Measurements from ENCODE around the gene PITPNC1. TPM values are rescaled to one million over a fixed set of nuclear protein-coding genes. Genes with fewer than 3 reads are reported as not detected.

Gene PITPNC1
- total RNA-seq, 4 donors from 2014 or later, result 1.6 to 6.0 (median 3.2) TPM

GRCh38 chr17:67517325-67517724 is 140.2 kb downstream of the PITPNC1 start:
- Histone ChIP-seq H3K9me3 (no peaks in the 10 kb centered on the region), H3K4me1 (peaks cover 13% of the 10 kb centered on the region), H3K27ac (no peak overlapping the region), H3K27me3 (no peaks in the 10 kb centered on the region), H3K36me3 (no peaks in the 10 kb centered on the region), H3K4me3 (no peak overlapping the region)
- 62% methylated on average over 1 of the region's 1 CpG for WGBS
- TF ChIP-seq POLR2AphosphoS5 (IDR thresholded peaks at IDR 0.05) (no peak), EP300 (IDR thresholded peaks at IDR 0.05) (no peak), POLR2A (IDR thresholded peaks at IDR 0.05) (no peak)
- TF ChIP-seq, protein P1, sequence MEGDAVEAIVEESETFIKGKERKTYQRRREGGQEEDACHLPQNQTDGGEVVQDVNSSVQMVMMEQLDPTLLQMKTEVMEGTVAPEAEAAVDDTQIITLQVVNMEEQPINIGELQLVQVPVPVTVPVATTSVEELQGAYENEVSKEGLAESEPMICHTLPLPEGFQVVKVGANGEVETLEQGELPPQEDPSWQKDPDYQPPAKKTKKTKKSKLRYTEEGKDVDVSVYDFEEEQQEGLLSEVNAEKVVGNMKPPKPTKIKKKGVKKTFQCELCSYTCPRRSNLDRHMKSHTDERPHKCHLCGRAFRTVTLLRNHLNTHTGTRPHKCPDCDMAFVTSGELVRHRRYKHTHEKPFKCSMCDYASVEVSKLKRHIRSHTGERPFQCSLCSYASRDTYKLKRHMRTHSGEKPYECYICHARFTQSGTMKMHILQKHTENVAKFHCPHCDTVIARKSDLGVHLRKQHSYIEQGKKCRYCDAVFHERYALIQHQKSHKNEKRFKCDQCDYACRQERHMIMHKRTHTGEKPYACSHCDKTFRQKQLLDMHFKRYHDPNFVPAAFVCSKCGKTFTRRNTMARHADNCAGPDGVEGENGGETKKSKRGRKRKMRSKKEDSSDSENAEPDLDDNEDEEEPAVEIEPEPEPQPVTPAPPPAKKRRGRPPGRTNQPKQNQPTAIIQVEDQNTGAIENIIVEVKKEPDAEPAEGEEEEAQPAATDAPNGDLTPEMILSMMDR (IDR thresholded peaks at IDR 0.05), result no peak
- no peak for DNase-seq (ENCODE audit: low spot score in 2 of 2)

- Histone ChIP-seq H3K27me3 (no peaks in the 10 kb centered on the region), H3K9me3 (no peaks in the 10 kb centered on the region), H3K27ac (no peak overlapping the region), H3K4me1 (peaks cover 13% of the 10 kb centered on the region), H3K36me3 (no peaks in the 10 kb centered on the region), H3K4me3 (no peak overlapping the region)
- no peak for DNase-seq (ENCODE audit: low spot score in 2 of 2)
- TF ChIP-seq EP300 (IDR thresholded peaks at IDR 0.05) (no peak), POLR2A (IDR thresholded peaks at IDR 0.05) (no peak), POLR2AphosphoS5 (IDR thresholded peaks at IDR 0.05) (no peak)
- TF ChIP-seq, protein P1 (IDR thresholded peaks at IDR 0.05), result no peak
- WGBS, result 68% methylated on average over 3 of the region's 3 CpGs
These were observed 141.8 kb downstream of the PITPNC1 start for GRCh38 chr17:67518876-67519275.

- no peaks in the 10 kb centered on the region for H3K36me3 ChIP-seq
- H3K27ac ChIP-seq, result no peak overlapping the region
- H3K9me3 ChIP-seq, result no peaks in the 10 kb centered on the region
- WGBS, result 83% methylated on average over 5 of the region's 5 CpGs
- H3K4me3 ChIP-seq, result no peak overlapping the region
- TF ChIP-seq POLR2A (IDR thresholded peaks at IDR 0.05), result no peak
- TF ChIP-seq, protein P1 (IDR thresholded peaks at IDR 0.05), result no peak
- no peak for TF ChIP-seq POLR2AphosphoS5 (IDR thresholded peaks at IDR 0.05)
- peaks cover 13% of the 10 kb centered on the region for H3K4me1 ChIP-seq
- DNase-seq (ENCODE audit: low spot score in 2 of 2), result no peak
- no peaks in the 10 kb centered on the region for H3K27me3 ChIP-seq
These were observed 142.7 kb downstream of the PITPNC1 start for GRCh38 chr17:67519801-67520251.

GRCh38 chr17:67520252-67520906 is 143.3 kb downstream of the PITPNC1 start:
- TF ChIP-seq POLR2A (IDR thresholded peaks at IDR 0.05) (no peak), EP300 (IDR thresholded peaks at IDR 0.05) (no peak), POLR2AphosphoS5 (IDR thresholded peaks at IDR 0.05) (peak in 1 of 3 donors; percentile 37)
- TF ChIP-seq, protein P1 (IDR thresholded peaks at IDR 0.05), result no peak
- Histone ChIP-seq H3K4me3 (peak overlapping the region; percentile 3), H3K36me3 (no peaks in the 10 kb centered on the region), H3K27ac (peak overlapping the region; percentile 31), H3K27me3 (no peaks in the 10 kb centered on the region), H3K4me1 (peaks cover 13% of the 10 kb centered on the region), H3K9me3 (no peaks in the 10 kb centered on the region)
- peak in 1 of 2 donors; percentile 69 for DNase-seq (ENCODE audit: low spot score in 2 of 2)
- 56% methylated on average over 13 of the region's 13 CpGs for WGBS

GRCh38 chr17:67520916-67521774 is 144.1 kb downstream of the PITPNC1 start:
- no peak for DNase-seq (ENCODE audit: low spot score in 2 of 2)
- 77% methylated on average over 10 of the region's 10 CpGs for WGBS

More at GRCh38 chr17:67520916-67521774, 144.1 kb downstream of the PITPNC1 start:
- H3K4me3 ChIP-seq, result no peak overlapping the region
- TF ChIP-seq EP300 (IDR thresholded peaks at IDR 0.05) (no peak), POLR2AphosphoS5 (IDR thresholded peaks at IDR 0.05) (no peak), POLR2A (IDR thresholded peaks at IDR 0.05) (no peak)
- TF ChIP-seq, protein P1 (IDR thresholded peaks at IDR 0.05), result no peak
- H3K4me1 ChIP-seq, result peaks cover 13% of the 10 kb centered on the region
- no peaks in the 10 kb centered on the region for H3K9me3 ChIP-seq
- peak overlapping the region; percentile 31 for H3K27ac ChIP-seq
- no peaks in the 10 kb centered on the region for H3K27me3 ChIP-seq
- H3K36me3 ChIP-seq, result no peaks in the 10 kb centered on the region

Data from suprapubic skin (tissue), 4 donors.